Caco-2 (cell line): Measurements from ENCODE around the gene CEP192. TPM values are rescaled to one million over a fixed set of nuclear protein-coding genes. Genes with fewer than 3 reads are reported as not detected.

ENCODE experiments used
- BruUV-seq: library from RNA; stranded (reverse); fragments of 400-500 nt; replicated peaks from 2 replicates; lab custom pipeline; 2021; lab: Mats Ljungman, UMichigan
- CTCF ChIA-PET: fragments of 300-600 bp; sonication (Branson Sonifier 250); formaldehyde crosslinking; loops from one replicate; lab custom pipeline; 2022; ENCODE audit warnings: antibody characterized with exemption; lab: Charles Lee
- POLR2A ChIA-PET: fragments of 300-600 bp; sonication (Branson Sonifier 250); formaldehyde crosslinking; loops from one replicate; lab custom pipeline; 2022; ENCODE audit warnings: antibody characterized with exemption; lab: Charles Lee
- DNase-seq, 2 experiments: peaks; one replicate each; pipeline versions ENCODE4 v3.0.0 to v3.0.0-alpha.2; 2020 to 2022
- H3K27me3 ChIP-seq: replicated peaks from 2 replicates; pipeline ENCODE4 v1.6.0; 2011; ENCODE audit warnings: low read length; ENCODE audit not compliant: control insufficient read depth, insufficient read depth
- H3K36me3 ChIP-seq: 2 replicates; pipeline ENCODE4 v1.5.1; 2011; ENCODE audit warnings: low read length; ENCODE audit not compliant: control insufficient read depth, insufficient read depth
- H3K4me1 ChIP-seq: fragments of 250-450 bp; sonication (Bioruptor Pico); 2 replicates; pipeline ENCODE4 v1.5.1; 2020; ENCODE audit warnings: mild to moderate bottlenecking
- H3K4me3 ChIP-seq: 2 replicates; pipeline ENCODE4 v1.5.1; 2011; ENCODE audit warnings: low read depth, mild to moderate bottlenecking, control low read depth, low read length
- H3K9me3 ChIP-seq: fragments of 250-450 bp; sonication (Bioruptor Pico); 2 replicates; pipeline ENCODE4 v1.5.1; 2020; ENCODE audit warnings: mild to moderate bottlenecking, moderate library complexity
- H3K27ac Mint-ChIP-seq: one replicate; pipeline ENCODE4 v1.8.0; 2022; ENCODE audit warnings: mixed read lengths; ENCODE audit not compliant: unreplicated experiment
- H3K27me3 Mint-ChIP-seq: one replicate; pipeline ENCODE4 v1.8.0; 2022; ENCODE audit warnings: mixed read lengths; ENCODE audit not compliant: insufficient read depth, unreplicated experiment
- H3K36me3 Mint-ChIP-seq: one replicate; pipeline ENCODE4 v1.8.0; 2022; ENCODE audit warnings: mild to moderate bottlenecking, mixed read lengths; ENCODE audit not compliant: insufficient read depth, unreplicated experiment
- H3K4me1 Mint-ChIP-seq: one replicate; pipeline ENCODE4 v1.8.0; 2022; ENCODE audit warnings: low read depth, mixed read lengths; ENCODE audit not compliant: unreplicated experiment
- H3K4me3 Mint-ChIP-seq: one replicate; pipeline ENCODE4 v1.8.0; 2022; ENCODE audit warnings: mild to moderate bottlenecking, moderate library complexity, mixed read lengths; ENCODE audit not compliant: unreplicated experiment
- H3K9me3 Mint-ChIP-seq: one replicate; pipeline ENCODE4 v1.8.0; 2022; ENCODE audit warnings: mixed read lengths; ENCODE audit not compliant: unreplicated experiment
- CTCF ChIP-seq, 2 experiments: fragments of 200-600 bp in 1 of 2; IDR thresholded peaks; 1 replicate in 1 of 2; 2 replicates in 1 of 2; pipeline versions ENCODE4 v1.5.1 to v1.8.0; 2011 to 2022; ENCODE audit warnings: antibody characterized with exemption in 1 of 2, control low read depth in 1 of 2, inconsistent platforms in 1 of 2, low read depth in 1 of 2, low read length in 1 of 2, mild to moderate bottlenecking in 1 of 2, moderate library complexity in 1 of 2; ENCODE audit not compliant: insufficient read depth in 1 of 2, severe bottlenecking in 1 of 2, unreplicated experiment in 1 of 2
- intact Hi-C: fragments of 100-400 bp; cut with micrococcal nuclease; formaldehyde crosslinking; loops from one replicate; pipeline ENCODE4 v1.10.0; 2022; ENCODE audit not compliant: unreplicated experiment
- total RNA-seq: library from RNA; stranded (reverse); gene quantifications from 2 replicates; pipeline ENCODE4 v1.2.3, GENCODE V29; 2022

The CEP192 gene
- total RNA-seq, 1 experiment from 2014 or later: 33.5 TPM

- BruUV-seq: no TSS peak
- Histone ChIP-seq H3K27me3 (no peaks in the 10 kb centered on the region), H3K4me3 (no peak overlapping the region), H3K36me3 (no peaks in the 10 kb centered on the region), H3K4me1 (peaks cover 8% of the 10 kb centered on the region; the same call in 1 of the 2 replicates), H3K9me3 (no peaks in the 10 kb centered on the region)
- ChIA-PET POLR2A (no interaction called here), CTCF (no interaction called here)
- no peak for DNase-seq
- no peak for TF ChIP-seq CTCF (IDR thresholded peaks at IDR 0.05; ENCODE audit: insufficient read depth in 1 of 2, low read depth in 1 of 2, low read length in 1 of 2, severe bottlenecking in 1 of 2, unreplicated experiment in 1 of 2)
- Mint-ChIP-seq H3K27me3 (no peaks in the 10 kb centered on the region), H3K4me3 (no peak overlapping the region), H3K36me3 (peaks cover 29% of the 10 kb centered on the region), H3K27ac (no peak overlapping the region), H3K9me3 (no peaks in the 10 kb centered on the region), H3K4me1 (peaks cover 20% of the 10 kb centered on the region)
- intact Hi-C loops: no loop called here
Observed at GRCh38 chr18:12993439-12993838, 2.3 kb downstream of the CEP192 start.

- CTCF ChIA-PET: no interaction called here
Observed at GRCh38 chr18:12995424-12995823, 4.3 kb downstream of the CEP192 start.

GRCh38 chr18:12995952-12996477 lies 4.9 kb downstream of the CEP192 start:
- ChIA-PET CTCF (no interaction called here), POLR2A (no interaction called here)
- Mint-ChIP-seq H3K27ac (no peak overlapping the region), H3K9me3 (no peaks in the 10 kb centered on the region), H3K27me3 (no peaks in the 10 kb centered on the region), H3K4me3 (no peak overlapping the region), H3K4me1 (peaks cover 7% of the 10 kb centered on the region), H3K36me3 (peaks cover 9% of the 10 kb centered on the region)
- DNase-seq: no peak
- intact Hi-C loops: no loop called here
- TF ChIP-seq CTCF (IDR thresholded peaks at IDR 0.05; ENCODE audit: insufficient read depth in 1 of 2, low read depth in 1 of 2, low read length in 1 of 2, severe bottlenecking in 1 of 2, unreplicated experiment in 1 of 2): no peak
- H3K27me3 ChIP-seq: no peaks in the 10 kb centered on the region
- no peaks in the 10 kb centered on the region; the same call in 1 of the 2 replicates for H3K4me1 ChIP-seq
- H3K9me3 ChIP-seq: no peaks in the 10 kb centered on the region
- H3K4me3 ChIP-seq: no peak overlapping the region
- BruUV-seq: no TSS peak
- H3K36me3 ChIP-seq: peaks cover 1% of the 10 kb centered on the region; the same call in 1 of the 2 replicates

More at GRCh38 chr18:12995424-12995823, 4.3 kb downstream of the CEP192 start:
- Histone ChIP-seq H3K9me3 (no peaks in the 10 kb centered on the region), H3K36me3 (peaks cover 1% of the 10 kb centered on the region; the same call in 1 of the 2 replicates), H3K4me1 (peaks cover under 1% of the 10 kb centered on the region; the same call in 1 of the 2 replicates), H3K27me3 (no peaks in the 10 kb centered on the region), H3K4me3 (no peak overlapping the region)
- Mint-ChIP-seq H3K4me3 (no peak overlapping the region), H3K4me1 (peaks cover 7% of the 10 kb centered on the region), H3K27me3 (no peaks in the 10 kb centered on the region), H3K9me3 (no peaks in the 10 kb centered on the region), H3K27ac (no peak overlapping the region), H3K36me3 (peaks cover 12% of the 10 kb centered on the region)
- DNase-seq: no peak
- intact Hi-C loops: no loop called here
- POLR2A ChIA-PET: no interaction called here
- no TSS peak for BruUV-seq
- no peak for TF ChIP-seq CTCF (IDR thresholded peaks at IDR 0.05; ENCODE audit: insufficient read depth in 1 of 2, low read depth in 1 of 2, low read length in 1 of 2, severe bottlenecking in 1 of 2, unreplicated experiment in 1 of 2)
